ENCODE data around the gene CBARP.

Gene CBARP

DNA sequence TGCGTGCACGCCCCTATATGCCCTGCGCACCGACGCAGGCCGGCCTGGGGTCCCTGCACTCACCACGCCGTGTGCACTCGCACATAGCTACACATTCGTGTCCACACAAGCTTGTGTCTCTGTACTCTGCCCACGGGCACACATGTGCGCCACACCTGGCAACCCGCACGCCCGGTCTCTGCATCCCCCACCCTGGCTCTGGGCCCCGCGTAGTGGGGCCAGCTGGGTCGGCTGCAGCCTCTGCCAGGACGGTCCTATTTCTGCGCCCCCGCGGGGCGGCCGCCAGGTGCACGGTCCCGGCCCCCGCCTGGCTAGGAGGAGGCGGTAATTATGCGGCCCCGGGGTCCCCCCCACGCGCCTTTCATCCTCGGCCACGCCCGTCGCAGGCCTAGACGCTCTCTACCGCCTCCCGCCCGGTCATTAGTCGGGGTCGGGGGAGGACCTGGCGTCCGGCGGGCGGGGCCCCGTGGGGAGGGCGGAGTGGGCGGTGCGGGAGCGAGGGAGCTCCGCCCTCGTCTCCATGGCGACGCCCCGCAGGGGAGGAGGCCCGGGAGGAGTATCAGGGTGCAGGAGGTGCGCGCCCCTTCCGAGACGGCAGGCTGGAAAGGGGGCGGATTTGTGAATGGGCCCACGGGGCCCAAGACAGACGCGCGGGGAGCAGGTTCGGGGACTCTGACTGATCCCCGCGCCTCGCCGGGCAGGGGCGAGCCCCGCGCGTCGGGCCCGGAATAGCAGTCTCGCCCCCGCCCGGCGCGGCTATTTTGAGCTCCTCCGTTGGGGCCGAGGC lies 28.5 kb upstream of the CBARP start (continued):
- TF ChIP-seq, protein P1, sequence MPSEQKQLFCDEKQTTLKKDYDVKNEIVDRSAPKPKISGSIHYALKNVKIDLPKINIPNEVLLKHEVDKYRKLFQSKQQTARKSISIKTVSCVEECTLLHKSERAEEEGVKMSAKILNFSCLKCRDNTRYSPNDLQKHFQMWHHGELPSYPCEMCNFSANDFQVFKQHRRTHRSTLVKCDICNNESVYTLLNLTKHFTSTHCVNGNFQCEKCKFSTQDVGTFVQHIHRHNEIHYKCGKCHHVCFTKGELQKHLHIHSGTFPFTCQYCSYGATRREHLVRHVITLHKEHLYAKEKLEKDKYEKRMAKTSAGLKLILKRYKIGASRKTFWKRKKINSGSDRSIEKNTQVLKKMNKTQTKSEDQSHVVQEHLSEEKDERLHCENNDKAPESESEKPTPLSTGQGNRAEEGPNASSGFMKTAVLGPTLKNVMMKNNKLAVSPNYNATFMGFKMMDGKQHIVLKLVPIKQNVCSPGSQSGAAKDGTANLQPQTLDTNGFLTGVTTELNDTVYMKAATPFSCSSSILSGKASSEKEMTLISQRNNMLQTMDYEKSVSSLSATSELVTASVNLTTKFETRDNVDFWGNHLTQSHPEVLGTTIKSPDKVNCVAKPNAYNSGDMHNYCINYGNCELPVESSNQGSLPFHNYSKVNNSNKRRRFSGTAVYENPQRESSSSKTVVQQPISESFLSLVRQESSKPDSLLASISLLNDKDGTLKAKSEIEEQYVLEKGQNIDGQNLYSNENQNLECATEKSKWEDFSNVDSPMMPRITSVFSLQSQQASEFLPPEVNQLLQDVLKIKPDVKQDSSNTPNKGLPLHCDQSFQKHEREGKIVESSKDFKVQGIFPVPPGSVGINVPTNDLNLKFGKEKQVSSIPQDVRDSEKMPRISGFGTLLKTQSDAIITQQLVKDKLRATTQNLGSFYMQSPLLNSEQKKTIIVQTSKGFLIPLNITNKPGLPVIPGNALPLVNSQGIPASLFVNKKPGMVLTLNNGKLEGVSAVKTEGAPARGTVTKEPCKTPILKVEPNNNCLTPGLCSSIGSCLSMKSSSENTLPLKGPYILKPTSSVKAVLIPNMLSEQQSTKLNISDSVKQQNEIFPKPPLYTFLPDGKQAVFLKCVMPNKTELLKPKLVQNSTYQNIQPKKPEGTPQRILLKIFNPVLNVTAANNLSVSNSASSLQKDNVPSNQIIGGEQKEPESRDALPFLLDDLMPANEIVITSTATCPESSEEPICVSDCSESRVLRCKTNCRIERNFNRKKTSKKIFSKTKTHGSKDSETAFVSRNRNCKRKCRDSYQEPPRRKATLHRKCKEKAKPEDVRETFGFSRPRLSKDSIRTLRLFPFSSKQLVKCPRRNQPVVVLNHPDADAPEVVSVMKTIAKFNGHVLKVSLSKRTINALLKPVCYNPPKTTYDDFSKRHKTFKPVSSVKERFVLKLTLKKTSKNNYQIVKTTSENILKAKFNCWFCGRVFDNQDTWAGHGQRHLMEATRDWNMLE (tag by site-specific recombination; conservative IDR thresholded peaks at IDR 0.05; ENCODE audit: low read depth), result no peak
- TF ChIP-seq ZNF37A (tag by site-specific recombination; IDR thresholded peaks at IDR 0.05) (no peak), BCL11B (tag by site-specific recombination; IDR thresholded peaks at IDR 0.05; ENCODE audit: low read depth) (no peak; the same call in 1 of the 2 replicates), HOXD13 (CRISPR knock-in tag; IDR thresholded peaks at IDR 0.05; ENCODE audit: borderline replicate concordance) (no peak), ZNF121 (tag by site-specific recombination; IDR thresholded peaks at IDR 0.05) (no peak), BCL11A (tag by site-specific recombination; IDR thresholded peaks at IDR 0.05; ENCODE audit: low read depth) (peak; percentile 85; the same call in 1 of the 2 replicates), ZNF426 (tag by site-specific recombination; IDR thresholded peaks at IDR 0.05) (no peak), MEIS1 (CRISPR knock-in tag; IDR thresholded peaks at IDR 0.05; ENCODE audit: borderline replicate concordance) (no peak), ZNF473 (tag by site-specific recombination; IDR thresholded peaks at IDR 0.05) (no peak), ZNF549 (tag by site-specific recombination; IDR thresholded peaks at IDR 0.05) (no peak), SP3 (tag by site-specific recombination; IDR thresholded peaks at IDR 0.05) (peak; percentile 98), ZNF837 (tag by site-specific recombination; IDR thresholded peaks at IDR 0.05) (no peak; the same call in 1 of the 2 replicates), ZNF792 (tag by site-specific recombination; IDR thresholded peaks at IDR 0.05) (no peak), ZNF112 (tag by site-specific recombination; IDR thresholded peaks at IDR 0.05) (no peak), ZNF529 (tag by site-specific recombination; IDR thresholded peaks at IDR 0.05; ENCODE audit: insufficient replicate concordance) (no peak), ZNF658 (tag by site-specific recombination; IDR thresholded peaks at IDR 0.05) (no peak), ZNF677 (tag by site-specific recombination; IDR thresholded peaks at IDR 0.05) (no peak), GLI4 (tag by site-specific recombination; IDR thresholded peaks at IDR 0.05) (no peak), ZNF335 (tag by site-specific recombination; conservative IDR thresholded peaks at IDR 0.05) (peak; percentile 72), ZNF2 (tag by site-specific recombination; IDR thresholded peaks at IDR 0.05) (no peak; the same call in 1 of the 2 replicates), ZNF350 (tag by site-specific recombination; IDR thresholded peaks at IDR 0.05) (no peak), ZBTB21 (tag by site-specific recombination; IDR thresholded peaks at IDR 0.05) (no peak)
- TF ChIP-seq, protein P2, sequence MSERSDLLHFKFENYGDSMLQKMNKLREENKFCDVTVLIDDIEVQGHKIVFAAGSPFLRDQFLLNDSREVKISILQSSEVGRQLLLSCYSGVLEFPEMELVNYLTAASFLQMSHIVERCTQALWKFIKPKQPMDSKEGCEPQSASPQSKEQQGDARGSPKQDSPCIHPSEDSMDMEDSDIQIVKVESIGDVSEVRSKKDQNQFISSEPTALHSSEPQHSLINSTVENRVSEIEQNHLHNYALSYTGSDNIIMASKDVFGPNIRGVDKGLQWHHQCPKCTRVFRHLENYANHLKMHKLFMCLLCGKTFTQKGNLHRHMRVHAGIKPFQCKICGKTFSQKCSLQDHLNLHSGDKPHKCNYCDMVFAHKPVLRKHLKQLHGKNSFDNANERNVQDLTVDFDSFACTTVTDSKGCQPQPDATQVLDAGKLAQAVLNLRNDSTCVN (tag by site-specific recombination; optimal IDR thresholded peaks at IDR 0.05), result peak; percentile 82
- TF ChIP-seq, protein P3, sequence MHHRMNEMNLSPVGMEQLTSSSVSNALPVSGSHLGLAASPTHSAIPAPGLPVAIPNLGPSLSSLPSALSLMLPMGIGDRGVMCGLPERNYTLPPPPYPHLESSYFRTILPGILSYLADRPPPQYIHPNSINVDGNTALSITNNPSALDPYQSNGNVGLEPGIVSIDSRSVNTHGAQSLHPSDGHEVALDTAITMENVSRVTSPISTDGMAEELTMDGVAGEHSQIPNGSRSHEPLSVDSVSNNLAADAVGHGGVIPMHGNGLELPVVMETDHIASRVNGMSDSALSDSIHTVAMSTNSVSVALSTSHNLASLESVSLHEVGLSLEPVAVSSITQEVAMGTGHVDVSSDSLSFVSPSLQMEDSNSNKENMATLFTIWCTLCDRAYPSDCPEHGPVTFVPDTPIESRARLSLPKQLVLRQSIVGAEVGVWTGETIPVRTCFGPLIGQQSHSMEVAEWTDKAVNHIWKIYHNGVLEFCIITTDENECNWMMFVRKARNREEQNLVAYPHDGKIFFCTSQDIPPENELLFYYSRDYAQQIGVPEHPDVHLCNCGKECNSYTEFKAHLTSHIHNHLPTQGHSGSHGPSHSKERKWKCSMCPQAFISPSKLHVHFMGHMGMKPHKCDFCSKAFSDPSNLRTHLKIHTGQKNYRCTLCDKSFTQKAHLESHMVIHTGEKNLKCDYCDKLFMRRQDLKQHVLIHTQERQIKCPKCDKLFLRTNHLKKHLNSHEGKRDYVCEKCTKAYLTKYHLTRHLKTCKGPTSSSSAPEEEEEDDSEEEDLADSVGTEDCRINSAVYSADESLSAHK (tag by site-specific recombination; IDR thresholded peaks at IDR 0.05), result no peak
- TF ChIP-seq, protein P4, sequence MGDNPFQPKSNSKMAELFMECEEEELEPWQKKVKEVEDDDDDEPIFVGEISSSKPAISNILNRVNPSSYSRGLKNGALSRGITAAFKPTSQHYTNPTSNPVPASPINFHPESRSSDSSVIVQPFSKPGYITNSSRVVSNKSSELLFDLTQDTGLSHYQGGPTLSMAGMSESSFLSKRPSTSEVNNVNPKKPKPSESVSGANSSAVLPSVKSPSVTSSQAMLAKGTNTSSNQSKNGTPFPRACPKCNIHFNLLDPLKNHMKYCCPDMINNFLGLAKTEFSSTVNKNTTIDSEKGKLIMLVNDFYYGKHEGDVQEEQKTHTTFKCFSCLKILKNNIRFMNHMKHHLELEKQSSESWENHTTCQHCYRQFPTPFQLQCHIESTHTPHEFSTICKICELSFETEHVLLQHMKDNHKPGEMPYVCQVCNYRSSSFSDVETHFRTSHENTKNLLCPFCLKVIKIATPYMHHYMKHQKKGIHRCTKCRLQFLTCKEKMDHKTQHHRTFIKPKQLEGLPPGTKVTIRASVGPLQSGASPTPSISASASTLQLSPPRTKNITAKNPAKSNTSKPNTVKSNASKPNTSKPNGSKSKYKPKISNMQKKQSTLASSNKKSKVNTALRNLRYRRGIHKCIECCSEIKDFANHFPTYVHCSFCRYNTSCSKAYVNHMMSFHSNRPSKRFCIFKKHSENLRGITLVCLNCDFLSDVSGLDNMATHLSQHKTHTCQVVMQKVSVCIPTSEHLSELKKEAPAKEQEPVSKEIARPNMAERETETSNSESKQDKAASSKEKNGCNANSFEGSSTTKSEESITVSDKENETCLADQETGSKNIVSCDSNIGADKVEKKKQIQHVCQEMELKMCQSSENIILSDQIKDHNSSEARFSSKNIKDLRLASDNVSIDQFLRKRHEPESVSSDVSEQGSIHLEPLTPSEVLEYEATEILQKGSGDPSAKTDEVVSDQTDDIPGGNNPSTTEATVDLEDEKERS (tag by site-specific recombination; IDR thresholded peaks at IDR 0.05), result no peak
- TF ChIP-seq, protein P5, sequence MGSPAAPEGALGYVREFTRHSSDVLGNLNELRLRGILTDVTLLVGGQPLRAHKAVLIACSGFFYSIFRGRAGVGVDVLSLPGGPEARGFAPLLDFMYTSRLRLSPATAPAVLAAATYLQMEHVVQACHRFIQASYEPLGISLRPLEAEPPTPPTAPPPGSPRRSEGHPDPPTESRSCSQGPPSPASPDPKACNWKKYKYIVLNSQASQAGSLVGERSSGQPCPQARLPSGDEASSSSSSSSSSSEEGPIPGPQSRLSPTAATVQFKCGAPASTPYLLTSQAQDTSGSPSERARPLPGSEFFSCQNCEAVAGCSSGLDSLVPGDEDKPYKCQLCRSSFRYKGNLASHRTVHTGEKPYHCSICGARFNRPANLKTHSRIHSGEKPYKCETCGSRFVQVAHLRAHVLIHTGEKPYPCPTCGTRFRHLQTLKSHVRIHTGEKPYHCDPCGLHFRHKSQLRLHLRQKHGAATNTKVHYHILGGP (tag by site-specific recombination; IDR thresholded peaks at IDR 0.05), result no peak

Measured in HEK293 (cell line).